GM23338 (cell line): Measurements from ENCODE around the gene CCL8. TPM values are rescaled to one million over a fixed set of nuclear protein-coding genes. Genes with fewer than 3 reads are reported as not detected.

Experiments used
- ATAC-seq: fragments of 200-7000 bp; cut with Tn5 transposase; 3 replicates; pipeline ENCODE4 v1.9.1; 2020
- DNase-seq: peaks from one replicate; pipeline ENCODE4 v3.0.0-alpha.2; 2015; ENCODE audit warnings: low spot score
- H2AFZ ChIP-seq: fragments of 200-600 bp; sonication (generic); 2 replicates; pipeline ENCODE4 v1.8.0; 2016; ENCODE audit warnings: antibody characterized with exemption, mild to moderate bottlenecking, moderate library complexity
- H3F3A ChIP-seq: fragments of 200-600 bp; sonication (generic); replicated peaks from 2 replicates; pipeline ENCODE4 v1.8.0; 2017; ENCODE audit warnings: antibody characterized with exemption, mixed run types, low read depth
- H3K27ac ChIP-seq: fragments of 200-600 bp; sonication (generic); 2 replicates; pipeline ENCODE4 v1.6.1; 2016; ENCODE audit warnings: low read depth
- H3K27me3 ChIP-seq: fragments of 200-600 bp; sonication (generic); 2 replicates; pipeline ENCODE4 v1.8.0; 2016; ENCODE audit warnings: mild to moderate bottlenecking, mixed run types, moderate library complexity; ENCODE audit not compliant: insufficient read depth
- H3K36me3 ChIP-seq: fragments of 200-600 bp; sonication (generic); 2 replicates; pipeline ENCODE4 v1.8.0; 2016; ENCODE audit warnings: mild to moderate bottlenecking; ENCODE audit not compliant: insufficient read depth
- H3K4me1 ChIP-seq: fragments of 200-600 bp; sonication (generic); 2 replicates; pipeline ENCODE4 v1.8.0; 2016; ENCODE audit warnings: mild to moderate bottlenecking, moderate library complexity; ENCODE audit not compliant: insufficient read depth
- H3K4me2 ChIP-seq: fragments of 200-600 bp; sonication (generic); 2 replicates; pipeline ENCODE4 v1.7.1; 2017; ENCODE audit warnings: mixed run types
- H3K4me3 ChIP-seq: fragments of 200-600 bp; sonication (generic); 2 replicates; pipeline ENCODE4 v1.6.1; 2016; ENCODE audit warnings: mixed run types
- H3K79me2 ChIP-seq: fragments of 200-600 bp; sonication (generic); replicated peaks from 2 replicates; pipeline ENCODE4 v1.8.0; 2017; ENCODE audit warnings: mild to moderate bottlenecking; ENCODE audit not compliant: insufficient read depth
- H3K9me2 ChIP-seq: fragments of 200-600 bp; sonication (generic); 2 replicates; pipeline ENCODE4 v1.8.0; 2017; ENCODE audit not compliant: insufficient read depth
- H4K20me1 ChIP-seq: fragments of 200-600 bp; sonication (generic); replicated peaks from 2 replicates; pipeline ENCODE4 v1.8.0; 2017; ENCODE audit warnings: mild to moderate bottlenecking; ENCODE audit not compliant: insufficient read depth
- H3K27ac Mint-ChIP-seq: 2 replicates; pipeline ENCODE4 v1.8.0; 2020; ENCODE audit warnings: inconsistent platforms, mild to moderate bottlenecking, moderate library complexity, mixed read lengths
- H3K27me3 Mint-ChIP-seq: 3 replicates; pipeline ENCODE4 v1.8.0; 2022; ENCODE audit warnings: low read depth, mild to moderate bottlenecking, moderate library complexity, mixed read lengths, inconsistent platforms; ENCODE audit not compliant: insufficient read depth, poor library complexity
- H3K36me3 Mint-ChIP-seq: 3 replicates; pipeline ENCODE4 v1.8.0; 2021; ENCODE audit warnings: low read depth, mild to moderate bottlenecking, inconsistent platforms, moderate library complexity, mixed read lengths
- H3K4me1 Mint-ChIP-seq: 3 replicates; pipeline ENCODE4 v1.8.0; 2020; ENCODE audit warnings: mild to moderate bottlenecking, inconsistent platforms, mixed read lengths
- H3K4me3 Mint-ChIP-seq: 3 replicates; pipeline ENCODE4 v1.8.0; 2021; ENCODE audit warnings: moderate library complexity, mild to moderate bottlenecking, inconsistent platforms, mixed read lengths
- H3K9me3 Mint-ChIP-seq: 3 replicates; pipeline ENCODE4 v1.8.0; 2020; ENCODE audit warnings: moderate library complexity, mild to moderate bottlenecking, inconsistent platforms, mixed read lengths
- CREB1 ChIP-seq: fragments of 250-450 bp; sonication (Bioruptor Pico); IDR thresholded peaks from 2 replicates; pipeline ENCODE4 v1.5.0; 2020; ENCODE audit warnings: low read depth, mild to moderate bottlenecking, moderate library complexity
- ETS1 ChIP-seq: IDR thresholded peaks from 2 replicates; pipeline ENCODE4 v1.6.1; 2016; ENCODE audit warnings: antibody characterized with exemption
- EZH2phosphoT487 ChIP-seq: fragments of 200-600 bp; sonication (generic); IDR thresholded peaks from one replicate; pipeline ENCODE4 v1.8.1; 2018; ENCODE audit warnings: antibody characterized with exemption; ENCODE audit not compliant: unreplicated experiment
- POLR2AphosphoS5 ChIP-seq: IDR thresholded peaks from 2 replicates; pipeline ENCODE4 v1.6.1; 2016; ENCODE audit warnings: antibody characterized with exemption, low read depth
- REST ChIP-seq: IDR thresholded peaks from one replicate; pipeline ENCODE4 v1.6.1; 2018; ENCODE audit warnings: antibody characterized with exemption; ENCODE audit not compliant: unreplicated experiment
- STAT1 ChIP-seq: IDR thresholded peaks from one replicate; pipeline ENCODE4 v1.6.1; 2016; ENCODE audit warnings: antibody characterized with exemption; ENCODE audit not compliant: unreplicated experiment
- polyA plus RNA-seq: library from polyadenylated mRNA; unstranded; fragments of >200 nt; fragmentation: Nextera tagmentation; extraction: Ambion mirVana; gene quantifications from 2 replicates; pipeline ENCODE4 v1.2.1, GENCODE V29; 2016
- total RNA-seq: library from RNA; depleted of rRNA; stranded (reverse); fragments of >200 nt; shearing (Covaris generic); gene quantifications from 2 replicates; pipeline ENCODE4 v1.2.3, GENCODE V29; 2014
- TF ChIP-seq, protein P1 (sequence below): fragments of 250-450 bp; sonication (Bioruptor Pico); IDR thresholded peaks from 2 replicates; pipeline ENCODE4 v1.5.0; 2020; ENCODE audit warnings: mild to moderate bottlenecking, moderate library complexity

The CCL8 gene
- total and polyA plus RNA-seq, 2 experiments from 2014 or later = not detected

- TF ChIP-seq, protein P1, sequence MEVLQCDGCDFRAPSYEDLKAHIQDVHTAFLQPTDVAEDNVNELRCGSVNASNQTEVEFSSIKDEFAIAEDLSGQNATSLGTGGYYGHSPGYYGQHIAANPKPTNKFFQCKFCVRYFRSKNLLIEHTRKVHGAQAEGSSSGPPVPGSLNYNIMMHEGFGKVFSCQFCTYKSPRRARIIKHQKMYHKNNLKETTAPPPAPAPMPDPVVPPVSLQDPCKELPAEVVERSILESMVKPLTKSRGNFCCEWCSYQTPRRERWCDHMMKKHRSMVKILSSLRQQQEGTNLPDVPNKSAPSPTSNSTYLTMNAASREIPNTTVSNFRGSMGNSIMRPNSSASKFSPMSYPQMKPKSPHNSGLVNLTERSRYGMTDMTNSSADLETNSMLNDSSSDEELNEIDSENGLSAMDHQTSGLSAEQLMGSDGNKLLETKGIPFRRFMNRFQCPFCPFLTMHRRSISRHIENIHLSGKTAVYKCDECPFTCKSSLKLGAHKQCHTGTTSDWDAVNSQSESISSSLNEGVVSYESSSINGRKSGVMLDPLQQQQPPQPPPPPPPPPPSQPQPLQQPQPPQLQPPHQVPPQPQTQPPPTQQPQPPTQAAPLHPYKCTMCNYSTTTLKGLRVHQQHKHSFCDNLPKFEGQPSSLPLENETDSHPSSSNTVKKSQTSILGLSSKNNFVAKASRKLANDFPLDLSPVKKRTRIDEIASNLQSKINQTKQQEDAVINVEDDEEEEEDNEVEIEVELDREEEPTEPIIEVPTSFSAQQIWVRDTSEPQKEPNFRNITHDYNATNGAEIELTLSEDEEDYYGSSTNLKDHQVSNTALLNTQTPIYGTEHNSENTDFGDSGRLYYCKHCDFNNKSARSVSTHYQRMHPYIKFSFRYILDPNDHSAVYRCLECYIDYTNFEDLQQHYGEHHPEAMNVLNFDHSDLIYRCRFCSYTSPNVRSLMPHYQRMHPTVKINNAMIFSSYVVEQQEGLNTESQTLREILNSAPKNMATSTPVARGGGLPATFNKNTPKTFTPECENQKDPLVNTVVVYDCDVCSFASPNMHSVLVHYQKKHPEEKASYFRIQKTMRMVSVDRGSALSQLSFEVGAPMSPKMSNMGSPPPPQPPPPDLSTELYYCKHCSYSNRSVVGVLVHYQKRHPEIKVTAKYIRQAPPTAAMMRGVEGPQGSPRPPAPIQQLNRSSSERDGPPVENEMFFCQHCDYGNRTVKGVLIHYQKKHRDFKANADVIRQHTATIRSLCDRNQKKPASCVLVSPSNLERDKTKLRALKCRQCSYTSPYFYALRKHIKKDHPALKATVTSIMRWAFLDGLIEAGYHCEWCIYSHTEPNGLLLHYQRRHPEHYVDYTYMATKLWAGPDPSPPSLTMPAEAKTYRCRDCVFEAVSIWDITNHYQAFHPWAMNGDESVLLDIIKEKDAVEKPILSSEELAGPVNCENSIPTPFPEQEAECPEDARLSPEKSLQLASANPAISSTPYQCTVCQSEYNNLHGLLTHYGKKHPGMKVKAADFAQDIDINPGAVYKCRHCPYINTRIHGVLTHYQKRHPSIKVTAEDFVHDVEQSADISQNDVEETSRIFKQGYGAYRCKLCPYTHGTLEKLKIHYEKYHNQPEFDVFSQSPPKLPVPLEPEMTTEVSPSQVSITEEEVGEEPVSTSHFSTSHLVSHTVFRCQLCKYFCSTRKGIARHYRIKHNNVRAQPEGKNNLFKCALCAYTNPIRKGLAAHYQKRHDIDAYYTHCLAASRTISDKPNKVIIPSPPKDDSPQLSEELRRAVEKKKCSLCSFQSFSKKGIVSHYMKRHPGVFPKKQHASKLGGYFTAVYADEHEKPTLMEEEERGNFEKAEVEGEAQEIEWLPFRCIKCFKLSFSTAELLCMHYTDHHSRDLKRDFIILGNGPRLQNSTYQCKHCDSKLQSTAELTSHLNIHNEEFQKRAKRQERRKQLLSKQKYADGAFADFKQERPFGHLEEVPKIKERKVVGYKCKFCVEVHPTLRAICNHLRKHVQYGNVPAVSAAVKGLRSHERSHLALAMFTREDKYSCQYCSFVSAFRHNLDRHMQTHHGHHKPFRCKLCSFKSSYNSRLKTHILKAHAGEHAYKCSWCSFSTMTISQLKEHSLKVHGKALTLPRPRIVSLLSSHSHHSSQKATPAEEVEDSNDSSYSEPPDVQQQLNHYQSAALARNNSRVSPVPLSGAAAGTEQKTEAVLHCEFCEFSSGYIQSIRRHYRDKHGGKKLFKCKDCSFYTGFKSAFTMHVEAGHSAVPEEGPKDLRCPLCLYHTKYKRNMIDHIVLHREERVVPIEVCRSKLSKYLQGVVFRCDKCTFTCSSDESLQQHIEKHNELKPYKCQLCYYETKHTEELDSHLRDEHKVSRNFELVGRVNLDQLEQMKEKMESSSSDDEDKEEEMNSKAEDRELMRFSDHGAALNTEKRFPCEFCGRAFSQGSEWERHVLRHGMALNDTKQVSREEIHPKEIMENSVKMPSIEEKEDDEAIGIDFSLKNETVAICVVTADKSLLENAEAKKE (CRISPR knock-in tag) = no peak
These were observed 16.6 kb upstream of the CCL8 start (continued) for GRCh38 chr17:34302636-34303035.

GRCh38 chr17:34303606-34304005, 15.6 kb upstream of the CCL8 start:
- H3K9me3 Mint-ChIP-seq = no peaks in the 10 kb centered on the region
- H3K36me3 Mint-ChIP-seq = no peaks in the 10 kb centered on the region
- H3K27me3 ChIP-seq = 0 out of 2 replicates have a peak, but pooled peaks cover under 1% of the 10 kb centered on the region
- H3K4me2 ChIP-seq = no peak overlapping the region
- H3K4me1 ChIP-seq = peaks cover 1% of the 10 kb centered on the region; the same call in 1 of the 2 replicates
- no peaks in the 10 kb centered on the region for H4K20me1 ChIP-seq
- no peaks in the 10 kb centered on the region for H3K79me2 ChIP-seq
- peaks cover 5% of the 10 kb centered on the region for H3K27me3 Mint-ChIP-seq
- H3K4me3 ChIP-seq = no peak overlapping the region
- H3K27ac Mint-ChIP-seq = no peak overlapping the region
- ATAC-seq = no peak
- no peak for DNase-seq
- no peak overlapping the region for H3K27ac ChIP-seq
- H2AFZ ChIP-seq = no peak overlapping the region
- H3F3A ChIP-seq = no peaks in the 10 kb centered on the region
- H3K36me3 ChIP-seq = no peaks in the 10 kb centered on the region
- peaks cover under 1% of the 10 kb centered on the region; the same call in 2 of the 3 replicates for H3K4me1 Mint-ChIP-seq
- H3K4me3 Mint-ChIP-seq = no peak overlapping the region
- no peaks in the 10 kb centered on the region; the same call in 1 of the 2 replicates for H3K9me2 ChIP-seq
- TF ChIP-seq ETS1 = no peak
- no peak for TF ChIP-seq EZH2phosphoT487
- TF ChIP-seq STAT1 = no peak
- no peak for TF ChIP-seq POLR2AphosphoS5
- no peak for TF ChIP-seq REST
- TF ChIP-seq CREB1 (CRISPR knock-in tag) = no peak
